HG03196 (cell line): ENCODE results near the gene ZFHX3.

Experiments used
- ATAC-seq: cut with Tn5 transposase; IDR thresholded peaks from one replicate; pipeline ENCODE4 v1.9.1; 2021; ENCODE audit not compliant: unreplicated experiment

ZFHX3 gene

GRCh38 chr16:72911971-72912370, 136.0 kb downstream of the ZFHX3 start:
- no peak for ATAC-seq

- ATAC-seq, result no peak
Observed at GRCh38 chr16:72910875-72911274, 137.1 kb downstream of the ZFHX3 start.

- ATAC-seq, result no peak
Observed at GRCh38 chr16:72910381-72910780, 137.5 kb downstream of the ZFHX3 start.

GRCh38 chr16:72909196-72909595, 138.7 kb downstream of the ZFHX3 start:
- no peak for ATAC-seq

GRCh38 chr16:72908362-72909167, 139.4 kb downstream of the ZFHX3 start:
- no peak for ATAC-seq

GRCh38 chr16:72905581-72905980, 142.3 kb downstream of the ZFHX3 start:
- ATAC-seq, result no peak

- ATAC-seq, result no peak
Observed at GRCh38 chr16:72903176-72903575, 144.8 kb downstream of the ZFHX3 start.

- ATAC-seq, result no peak
Observed at GRCh38 chr16:72902206-72902605, 145.7 kb downstream of the ZFHX3 start.

GRCh38 chr16:72901000-72901627, 146.8 kb downstream of the ZFHX3 start:
- ATAC-seq, result no peak

GRCh38 chr16:72898216-72898825, 149.6 kb downstream of the ZFHX3 start:
- no peak for ATAC-seq

GRCh38 chr16:72897707-72898106, 150.2 kb downstream of the ZFHX3 start:
- no peak for ATAC-seq

- ATAC-seq, result no peak
Observed at GRCh38 chr16:72896485-72897118, 151.3 kb downstream of the ZFHX3 start.

- ATAC-seq, result no peak
Observed at GRCh38 chr16:72895951-72896350, 152.0 kb downstream of the ZFHX3 start.

- no peak for ATAC-seq
Observed at GRCh38 chr16:72894293-72895151, 153.4 kb downstream of the ZFHX3 start.

GRCh38 chr16:72891291-72892227, 156.4 kb downstream of the ZFHX3 start:
- ATAC-seq, result no peak

- ATAC-seq, result no peak
Observed at GRCh38 chr16:72890587-72890986, 157.3 kb downstream of the ZFHX3 start.

GRCh38 chr16:72889616-72890582, 158.0 kb downstream of the ZFHX3 start:
- no peak for ATAC-seq

- ATAC-seq, result no peak
Observed at GRCh38 chr16:72887537-72887936, 160.4 kb downstream of the ZFHX3 start.
